Liver (tissue), 9 donors: Measurements from ENCODE around the gene ATXN10. TPM values are rescaled to one million over a fixed set of nuclear protein-coding genes. Genes with fewer than 3 reads are reported as not detected.

ENCODE experiments used
- DNase-seq: peaks from one replicate; pipeline ENCODE4 v3.0.0-alpha.2; 2017; ENCODE audit warnings: low spot score
- H3K27ac ChIP-seq, 2 donors: one replicate each; pipeline ENCODE4 v1.7.0; 2013; ENCODE audit warnings: inconsistent platforms in 2 of 2, low read length in 2 of 2, control low read depth in 1 of 2, low read depth in 1 of 2, mild to moderate bottlenecking in 1 of 2
- H3K27me3 ChIP-seq, 4 donors: one replicate each; pipeline versions ENCODE4 v1.6.1 to v1.7.0; 2013; ENCODE audit warnings: low read length in 3 of 4, inconsistent platforms in 1 of 4, mild to moderate bottlenecking in 1 of 4, moderate library complexity in 1 of 4; ENCODE audit not compliant: control insufficient read depth in 4 of 4, insufficient read depth in 4 of 4
- H3K36me3 ChIP-seq, 4 donors: one replicate each; pipeline versions ENCODE4 v1.6.1 to v1.7.0; 2013; ENCODE audit warnings: low read length in 3 of 4, mild to moderate bottlenecking in 3 of 4, low read depth in 1 of 4, moderate library complexity in 1 of 4; ENCODE audit not compliant: control insufficient read depth in 4 of 4, insufficient read depth in 3 of 4
- H3K4me1 ChIP-seq, 4 donors: one replicate each; pipeline versions ENCODE4 v1.6.1 to v1.7.0; 2013; ENCODE audit warnings: low read length in 3 of 4, mild to moderate bottlenecking in 3 of 4, moderate library complexity in 1 of 4; ENCODE audit not compliant: control insufficient read depth in 4 of 4, insufficient read depth in 4 of 4
- H3K4me3 ChIP-seq, 3 donors: one replicate each; pipeline versions ENCODE4 v1.6.1 to v1.7.0; 2013; ENCODE audit warnings: low read length in 3 of 3, control low read depth in 1 of 3, low read depth in 1 of 3, mild to moderate bottlenecking in 1 of 3
- H3K9ac ChIP-seq, 2 donors: one replicate each; pipeline ENCODE4 v1.7.0; 2013; ENCODE audit warnings: low read length in 2 of 2, mild to moderate bottlenecking in 2 of 2, moderate library complexity in 2 of 2, control low read depth in 1 of 2, low read depth in 1 of 2
- H3K9me3 ChIP-seq, 4 donors: one replicate each; pipeline versions ENCODE4 v1.6.1 to v1.7.0; 2013; ENCODE audit warnings: low read length in 3 of 4; ENCODE audit not compliant: control insufficient read depth in 4 of 4
- ATF3 ChIP-seq: IDR thresholded peaks from 2 replicates; pipeline ENCODE4 v1.6.1; 2016; ENCODE audit warnings: antibody characterized with exemption
- CTCF ChIP-seq: fragments of 150-350 bp; IDR thresholded peaks from 2 replicates; pipeline ENCODE4 v1.5.1; 2017; ENCODE audit warnings: improper control_type of control experiment, low read depth, low read length; ENCODE audit not compliant: missing input control
- EGR1 ChIP-seq, 2 donors: IDR thresholded peaks; 2 replicates each; pipeline ENCODE4 v1.6.1; 2016 to 2018; ENCODE audit warnings: antibody characterized with exemption in 2 of 2, low read depth in 2 of 2
- FOXA1 ChIP-seq: IDR thresholded peaks from 2 replicates; pipeline ENCODE4 v1.6.1; 2016; ENCODE audit warnings: antibody characterized with exemption
- FOXA2 ChIP-seq: IDR thresholded peaks from 2 replicates; pipeline ENCODE4 v1.6.1; 2016; ENCODE audit warnings: antibody characterized with exemption
- GABPA ChIP-seq, 2 donors: IDR thresholded peaks in 1 of 2; conservative IDR thresholded peaks in 1 of 2; 2 replicates each; pipeline ENCODE4 v1.6.1; 2016; ENCODE audit warnings: antibody characterized with exemption in 2 of 2, mild to moderate bottlenecking in 1 of 2, moderate library complexity in 1 of 2
- HNF4A ChIP-seq, 2 donors: conservative IDR thresholded peaks; 2 replicates each; pipeline ENCODE4 v1.6.1; 2016; ENCODE audit warnings: antibody characterized with exemption in 2 of 2, mild to moderate bottlenecking in 2 of 2
- HNF4G ChIP-seq: IDR thresholded peaks from 2 replicates; pipeline ENCODE4 v1.6.1; 2016; ENCODE audit warnings: antibody characterized with exemption
- JUND ChIP-seq, 2 donors: IDR thresholded peaks; 2 replicates each; pipeline ENCODE4 v1.6.1; 2016; ENCODE audit warnings: antibody characterized with exemption in 2 of 2
- MAX ChIP-seq: IDR thresholded peaks from 2 replicates; pipeline ENCODE4 v1.6.1; 2016; ENCODE audit warnings: antibody characterized with exemption
- NR2F2 ChIP-seq: IDR thresholded peaks from 2 replicates; pipeline ENCODE4 v1.6.1; 2016; ENCODE audit warnings: antibody characterized with exemption
- RAD21 ChIP-seq, 2 donors: IDR thresholded peaks; 2 replicates each; pipeline ENCODE4 v1.6.1; 2016; ENCODE audit warnings: antibody characterized with exemption in 2 of 2, mild to moderate bottlenecking in 2 of 2
- REST ChIP-seq: IDR thresholded peaks from 2 replicates; pipeline ENCODE4 v1.6.1; 2016; ENCODE audit warnings: antibody characterized with exemption, mild to moderate bottlenecking
- RXRA ChIP-seq, 2 donors: IDR thresholded peaks; 2 replicates each; pipeline ENCODE4 v1.6.1; 2017 to 2018; ENCODE audit warnings: antibody characterized with exemption in 2 of 2, mild to moderate bottlenecking in 1 of 2
- SP1 ChIP-seq: IDR thresholded peaks from 2 replicates; pipeline ENCODE4 v1.6.1; 2018; ENCODE audit warnings: antibody characterized with exemption, mild to moderate bottlenecking
- TAF1 ChIP-seq: conservative IDR thresholded peaks from 2 replicates; pipeline ENCODE4 v1.6.1; 2016; ENCODE audit warnings: antibody characterized with exemption, mild to moderate bottlenecking
- YY1 ChIP-seq: IDR thresholded peaks from 2 replicates; pipeline ENCODE4 v1.6.1; 2016; ENCODE audit warnings: antibody characterized with exemption, mild to moderate bottlenecking
- ZBTB33 ChIP-seq: IDR thresholded peaks from 2 replicates; pipeline ENCODE4 v1.6.1; 2016; ENCODE audit warnings: antibody characterized with exemption
- WGBS: extraction: QIAGEN DNeasy Blood & Tissue Kit; methylation state at CpG from one replicate; pipeline ENCODE4 v1.1.7; 2013; 5-methylcytosine and 5-hydroxymethylcytosine counted together
- polyA plus RNA-seq, 2 donors: library from polyadenylated mRNA; stranded (reverse) in 1 of 2; unstranded in 1 of 2; fragments of 200-250 nt in 1 of 2; fragments of >200 nt in 1 of 2; fragmentation: Nextera tagmentation in 1 of 2; extraction: Ambion mirVana in 1 of 2; gene quantifications; one replicate each; pipeline versions ENCODE4 v1.2.1 to v1.2.3, GENCODE V29; 2013 to 2015
- total RNA-seq, 2 donors: library from RNA; depleted of rRNA; stranded (reverse); fragments of >200 nt; gene quantifications; one replicate each; pipeline ENCODE4 v1.2.3, GENCODE V29; 2014
- donor health status: healthy.
- donor health status: healthy.
- donor health status: healthy.
- donor health status: healthy.
- donor health status: healthy.

ATXN10 gene
- total and polyA plus RNA-seq, 4 donors = 34.9 to 100 (median 69.7) TPM

- Histone ChIP-seq H3K9ac (no peak overlapping the region), H3K27ac (no peak overlapping the region), H3K4me3 (no peak overlapping the region), H3K4me1 (no peaks in the 10 kb centered on the region), H3K27me3 (peaks cover 0 to 5% (median 0%) of the 10 kb centered on the region in 4 donors), H3K9me3 (no peaks in the 10 kb centered on the region), H3K36me3 (no peaks in the 10 kb centered on the region)
- WGBS = 82% methylated on average over 7 of the region's 7 CpGs
- TF ChIP-seq RAD21 (IDR thresholded peaks at IDR 0.05) (no peak), ZBTB33 (no peak), MAX (no peak), YY1 (no peak), GABPA (IDR thresholded peaks at IDR 0.05 in 1 of 2, conservative IDR thresholded peaks at IDR 0.05 in 1 of 2) (no peak), HNF4A (conservative IDR thresholded peaks at IDR 0.05) (no peak), EGR1 (IDR thresholded peaks at IDR 0.05; ENCODE audit: low read depth in 2 of 2) (no peak), NR2F2 (no peak), HNF4G (no peak), REST (no peak), FOXA1 (no peak), JUND (IDR thresholded peaks at IDR 0.05) (no peak), CTCF (no peak), SP1 (no peak), RXRA (IDR thresholded peaks at IDR 0.05) (no peak), TAF1 (no peak), FOXA2 (no peak), ATF3 (no peak)
- no peak for DNase-seq
These were observed 35.0 kb upstream of the ATXN10 start for GRCh38 chr22:45636683-45637082.
